Measurements from ENCODE around the gene EEF1AKMT3. TPM values are rescaled to one million over a fixed set of nuclear protein-coding genes. Genes with fewer than 3 reads are reported as not detected.
A peak's percentile ranks its signal among the peaks of the same experiment; 100 is the strongest.

EEF1AKMT3 gene
- total RNA-seq, 4 donors from 2014 or later: 1.9 to 6.7 (median 4.3) TPM

DNA sequence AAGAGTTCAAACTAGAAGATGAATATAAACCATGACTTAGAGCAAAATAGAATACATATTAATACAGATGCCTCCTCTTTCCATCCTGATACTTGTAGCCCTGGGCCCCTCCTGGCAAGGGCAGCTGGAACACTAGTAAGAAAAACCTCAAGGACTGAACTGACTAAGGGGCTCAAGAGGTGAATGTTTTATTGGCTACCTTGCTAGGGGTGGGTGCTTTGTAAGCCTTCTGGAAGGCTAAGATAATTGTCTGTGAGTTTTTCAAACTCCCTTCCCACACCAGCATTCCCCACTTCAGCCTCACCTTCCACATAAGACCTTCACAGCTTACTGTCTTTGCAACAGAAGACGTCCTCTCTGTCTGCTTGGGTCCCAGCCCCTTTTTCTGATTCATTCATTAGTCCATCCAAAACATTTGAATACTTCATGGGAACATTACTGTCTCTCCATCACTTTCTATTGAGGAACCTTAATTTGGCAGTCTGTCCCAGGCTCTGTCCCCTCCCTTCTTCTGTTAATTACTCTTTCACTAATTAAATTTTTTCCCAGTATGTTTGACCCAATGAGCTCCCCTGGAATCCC lies 18.6 kb upstream of the EEF1AKMT3 start:
- Histone ChIP-seq H3K4me1 (peaks cover 12 to 46% (median 39%) of the 10 kb centered on the region in 4 donors), H3K4me3 (no peak overlapping the region), H3K36me3 (peaks cover 0 to 5% (median 2%) of the 10 kb centered on the region in 4 donors), H3K27me3 (no peaks in the 10 kb centered on the region), H3K27ac (peak overlapping the region; percentile 83 to 89 (median 85)), H3K9me3 (no peaks in the 10 kb centered on the region)
- intact Hi-C loops (cut with DNase I; ENCODE audit: low total_unique reads) (no loop called here), in situ Hi-C loops (cut with MboI; ENCODE audit: low pct_ligation_motif_present in 1 of 4, low pct_unique_long_range_greater_than_20kb in 1 of 4, low sequenced_read_pairs in 3 of 4) (no loop called here)
- WGBS, 2 donors (ENCODE audit: low coverage in 1 of 2): 14 to 38% methylated on average over 1 of the region's 1 CpG
- TF ChIP-seq EP300 (IDR thresholded peaks at IDR 0.05; ENCODE audit: low read depth) (no peak), POLR2A (IDR thresholded peaks at IDR 0.05) (no peak), CTCF (IDR thresholded peaks at IDR 0.05) (no peak), POLR2AphosphoS5 (IDR thresholded peaks at IDR 0.05) (no peak)
- DNase-seq: no peak

- Histone ChIP-seq H3K9me3 (no peaks in the 10 kb centered on the region), H3K27ac (peak within 1 kb of the TSS; percentile 83 to 89 (median 85)), H3K4me1 (peaks cover 12 to 46% (median 39%) of the 10 kb centered on the region in 4 donors), H3K4me3 (peak within 1 kb of the TSS; percentile 68 to 94 (median 80)), H3K36me3 (peaks cover 0 to 5% (median 0%) of the 10 kb centered on the region in 4 donors), H3K27me3 (no peaks in the 10 kb centered on the region)
- WGBS, 2 donors (ENCODE audit: low coverage in 1 of 2): 4 to 5% methylated on average over 4 to 14 of the region's 41 CpGs
- DNase-seq: peak; percentile 91
- intact Hi-C loops (cut with DNase I; ENCODE audit: low total_unique reads): no loop called here
- TF ChIP-seq EP300 (IDR thresholded peaks at IDR 0.05; ENCODE audit: low read depth): no peak
- peak; percentile 6 to 47 (median 26) for TF ChIP-seq POLR2AphosphoS5 (IDR thresholded peaks at IDR 0.05)
- in situ Hi-C loops (cut with MboI; ENCODE audit: low pct_ligation_motif_present in 1 of 4, low pct_unique_long_range_greater_than_20kb in 1 of 4, low sequenced_read_pairs in 3 of 4): no loop called here
Measured at GRCh38 chr12:57754411-57755193, 17.8 kb upstream of the EEF1AKMT3 start, which contains the start of gene MARCHF9. Gene MARCHF9 (plus strand): TSS chr12:57755103. CDS start chr12:57755529, 426 bp downstream.

GRCh38 chr12:57755194-57755453 lies 17.3 kb upstream of the EEF1AKMT3 start:
- 0% methylated on average over 12 of the region's 34 CpGs; no CpG with 5 or more reads in 1 of the 2 donors for WGBS, 2 donors (ENCODE audit: low coverage in 1 of 2)
- intact Hi-C loops (cut with DNase I; ENCODE audit: low total_unique reads): no loop called here

More at GRCh38 chr12:57755194-57755453, 17.3 kb upstream of the EEF1AKMT3 start:
- peak overlapping the region; percentile 83 to 89 (median 85) for H3K27ac ChIP-seq
- peaks cover 0 to 5% (median 0%) of the 10 kb centered on the region in 4 donors for H3K36me3 ChIP-seq
- in situ Hi-C loops (cut with MboI; ENCODE audit: low pct_ligation_motif_present in 1 of 4, low pct_unique_long_range_greater_than_20kb in 1 of 4, low sequenced_read_pairs in 3 of 4): no loop called here
- peaks cover 12 to 46% (median 39%) of the 10 kb centered on the region in 4 donors for H3K4me1 ChIP-seq
- no peaks in the 10 kb centered on the region for H3K9me3 ChIP-seq
- H3K4me3 ChIP-seq: peak overlapping the region; percentile 68 to 94 (median 80)
- no peaks in the 10 kb centered on the region for H3K27me3 ChIP-seq
- no peak for DNase-seq
- TF ChIP-seq EP300 (IDR thresholded peaks at IDR 0.05; ENCODE audit: low read depth) (no peak), POLR2A (IDR thresholded peaks at IDR 0.05) (no peak), POLR2AphosphoS5 (IDR thresholded peaks at IDR 0.05) (no peak), CTCF (IDR thresholded peaks at IDR 0.05) (no peak)
